ENCODE measurements around the gene HADHA.

DNA sequence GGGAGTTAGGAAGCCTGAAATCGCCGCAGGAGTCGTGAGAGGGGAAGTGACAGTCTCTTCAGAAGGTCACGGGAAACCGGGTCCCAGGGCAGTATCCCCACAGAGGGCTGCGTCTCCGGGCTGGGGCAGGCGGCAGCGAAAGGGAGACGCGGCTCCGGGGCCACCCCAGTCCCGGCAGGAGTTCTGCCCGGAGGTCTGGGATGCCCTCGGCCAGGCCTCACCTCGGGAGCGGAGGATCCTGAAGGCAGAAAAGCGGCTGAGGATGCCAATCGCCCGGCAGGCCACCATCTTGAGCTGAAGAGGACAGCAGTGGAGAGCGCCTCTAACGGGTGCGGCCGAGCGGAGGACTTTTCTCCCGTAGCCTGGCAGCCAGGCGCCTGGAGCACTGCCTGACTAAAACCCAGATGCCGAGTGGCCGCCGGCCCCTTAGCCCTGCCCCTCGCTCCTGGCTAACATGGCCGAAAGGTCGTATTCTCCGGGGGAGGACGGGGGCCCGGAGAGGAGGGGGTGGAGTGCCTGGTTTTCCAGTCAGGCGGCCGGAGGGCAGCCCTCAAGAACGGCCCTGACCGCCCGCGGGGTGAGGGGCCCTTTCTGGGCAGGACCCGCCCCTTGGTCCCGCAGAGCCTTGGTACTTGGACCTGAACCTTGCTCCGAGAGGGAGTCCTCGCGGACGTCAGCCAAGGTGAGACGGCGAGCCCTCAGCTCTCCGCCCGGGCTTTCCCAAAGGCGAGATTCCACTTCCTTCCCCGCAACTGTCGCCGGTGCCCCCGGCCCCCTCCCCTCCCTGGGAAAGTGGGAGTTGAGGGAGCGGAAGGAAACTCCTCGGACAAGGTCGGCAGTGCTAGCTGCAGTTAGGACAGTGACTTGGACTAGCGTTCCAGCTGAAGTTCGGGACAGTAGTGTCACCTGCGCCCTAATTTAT is at the start of gene HADHA, which contains the start of gene HADHB:
- TF ChIP-seq, protein P1, sequence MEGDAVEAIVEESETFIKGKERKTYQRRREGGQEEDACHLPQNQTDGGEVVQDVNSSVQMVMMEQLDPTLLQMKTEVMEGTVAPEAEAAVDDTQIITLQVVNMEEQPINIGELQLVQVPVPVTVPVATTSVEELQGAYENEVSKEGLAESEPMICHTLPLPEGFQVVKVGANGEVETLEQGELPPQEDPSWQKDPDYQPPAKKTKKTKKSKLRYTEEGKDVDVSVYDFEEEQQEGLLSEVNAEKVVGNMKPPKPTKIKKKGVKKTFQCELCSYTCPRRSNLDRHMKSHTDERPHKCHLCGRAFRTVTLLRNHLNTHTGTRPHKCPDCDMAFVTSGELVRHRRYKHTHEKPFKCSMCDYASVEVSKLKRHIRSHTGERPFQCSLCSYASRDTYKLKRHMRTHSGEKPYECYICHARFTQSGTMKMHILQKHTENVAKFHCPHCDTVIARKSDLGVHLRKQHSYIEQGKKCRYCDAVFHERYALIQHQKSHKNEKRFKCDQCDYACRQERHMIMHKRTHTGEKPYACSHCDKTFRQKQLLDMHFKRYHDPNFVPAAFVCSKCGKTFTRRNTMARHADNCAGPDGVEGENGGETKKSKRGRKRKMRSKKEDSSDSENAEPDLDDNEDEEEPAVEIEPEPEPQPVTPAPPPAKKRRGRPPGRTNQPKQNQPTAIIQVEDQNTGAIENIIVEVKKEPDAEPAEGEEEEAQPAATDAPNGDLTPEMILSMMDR (IDR thresholded peaks at IDR 0.05): peak in 8 of 12 donors; percentile 17 to 53 (median 26)
- peak in 1 of 2 donors; percentile 78 for TF ChIP-seq POLR2A (IDR thresholded peaks at IDR 0.05)

All from heart left ventricle (tissue), 13 donors.